Spleen (tissue), 11 donors: ENCODE results near the gene NEDD4L. TPM values are rescaled to one million over a fixed set of nuclear protein-coding genes. Genes with fewer than 3 reads are reported as not detected.

ENCODE experiments used
- DNase-seq: peaks from one replicate; pipeline ENCODE4 v3.0.0-alpha.2; 2020
- H3K27ac ChIP-seq, 8 donors: fragments of 200-600 bp; sonication (generic) in 7 of 8; 1 replicate in 4 of 8; 2 replicates in 4 of 8; pipeline versions ENCODE4 v1.5.0 to v1.8.0; 2016 to 2021; ENCODE audit warnings: inconsistent platforms in 4 of 8, mild to moderate bottlenecking in 4 of 8, moderate library complexity in 1 of 8
- H3K27me3 ChIP-seq, 7 donors: fragments of 200-600 bp; sonication (generic) in 6 of 7; replicated peaks in 1 of 7; 1 replicate in 4 of 7; 2 replicates in 3 of 7; pipeline versions ENCODE4 v1.5.0 to v1.8.0; 2016 to 2021; ENCODE audit warnings: inconsistent platforms in 3 of 7, mild to moderate bottlenecking in 1 of 7
- H3K36me3 ChIP-seq, 6 donors: fragments of 200-600 bp; sonication (generic) in 5 of 6; 1 replicate in 4 of 6; 2 replicates in 2 of 6; pipeline versions ENCODE4 v1.5.0 to v1.8.0; 2016 to 2021; ENCODE audit warnings: inconsistent platforms in 2 of 6
- H3K4me1 ChIP-seq, 6 donors: fragments of 200-600 bp; sonication (generic) in 5 of 6; 1 replicate in 3 of 6; 2 replicates in 3 of 6; pipeline versions ENCODE4 v1.5.0 to v1.8.0; 2016 to 2021; ENCODE audit warnings: inconsistent platforms in 3 of 6
- H3K4me3 ChIP-seq, 8 donors: fragments of 200-600 bp; sonication (generic) in 7 of 8; 1 replicate in 4 of 8; 2 replicates in 4 of 8; pipeline versions ENCODE4 v1.5.0 to v1.8.0; 2016 to 2021; ENCODE audit warnings: inconsistent platforms in 4 of 8, mild to moderate bottlenecking in 4 of 8, moderate library complexity in 2 of 8
- H3K9me3 ChIP-seq, 8 donors: fragments of 200-600 bp; sonication (generic) in 7 of 8; 1 replicate in 4 of 8; 2 replicates in 4 of 8; pipeline versions ENCODE4 v1.5.0 to v1.8.0; 2016 to 2021; ENCODE audit warnings: inconsistent platforms in 4 of 8
- POLR2A ChIP-seq, 3 donors: fragments of 450-650 bp; IDR thresholded peaks; one replicate each; pipeline ENCODE4 v1.5.1; 2017; ENCODE audit warnings: antibody characterized with exemption in 3 of 3, mild to moderate bottlenecking in 1 of 3
- POLR2AphosphoS5 ChIP-seq, 3 donors: sonication (generic); formaldehyde crosslinking; IDR thresholded peaks; one replicate each; pipeline ENCODE4 v1.5.1; 2017; ENCODE audit warnings: antibody characterized with exemption in 3 of 3
- WGBS, 5 donors: extraction: QIAGEN DNeasy Blood & Tissue Kit in 3 of 5; methylation state at CpG; one replicate each; pipeline versions ENCODE4 v1.1.5 to v1.1.7; 2013 to 2018; 5-methylcytosine and 5-hydroxymethylcytosine counted together
- intact Hi-C: fragments of 100-400 bp; cut with DNase I; formaldehyde crosslinking; loops from one replicate; pipeline ENCODE4 v1.15.0; 2023; ENCODE audit warnings: low total_unique reads
- polyA plus RNA-seq, 3 donors: library from polyadenylated mRNA; stranded (reverse); fragments of 200-250 nt; gene quantifications; one replicate each; pipeline ENCODE4 v1.2.1, GENCODE V29; 2013
- total RNA-seq, 7 donors: library from RNA; depleted of rRNA in 3 of 7; stranded (reverse); fragments of >200 nt in 3 of 7; fragmentation: NEBNext Ultra II Directional in 4 of 7; extraction: Animal tissue kit (Norgen Biotek cat#: 25700) in 4 of 7; gene quantifications; one replicate each; pipeline versions ENCODE4 v1.1.0 to v1.2.1, GENCODE V29; 2016 to 2021
- TF ChIP-seq, protein P1 (sequence below), 11 experiments: fragments of 200-600 bp in 7 of 11; fragments of 450-650 bp in 4 of 11; sonication (generic) in 4 of 11; IDR thresholded peaks in 8 of 11; conservative IDR thresholded peaks in 3 of 11; 1 replicate in 7 of 11; 2 replicates in 4 of 11; pipeline versions ENCODE4 v1.4.0 to v1.8.0; 2016 to 2021; ENCODE audit warnings: antibody characterized with exemption in 11 of 11, inconsistent platforms in 4 of 11, mild to moderate bottlenecking in 1 of 11
- donor health status: healthy with polysubstance abuse.
- donor health status: DM: no; HTN: no; CAD: no; lungs with moderate emphysema.
- donor health status: DM: no; HTN: no; CAD: no.
- donor health status: Bipolar disorder and iron deficiency.
- donor health status: healthy.
- donor health status: DM: no; HTN: no; CAD: no.
- donor health status: DM: yes; HTN: yes; CAD: no.

NEDD4L gene
- total and polyA plus RNA-seq, 10 donors: 8.7 to 26.9 (median 18.3) TPM

- H3K9me3 ChIP-seq: no peaks in the 10 kb centered on the region
- no peaks in the 10 kb centered on the region for H3K36me3 ChIP-seq
- intact Hi-C loops: no loop called here
- no peaks in the 10 kb centered on the region for H3K4me1 ChIP-seq
- no peak overlapping the region for H3K4me3 ChIP-seq
- DNase-seq: no peak
- H3K27me3 ChIP-seq: no peaks in the 10 kb centered on the region
- TF ChIP-seq, protein P1, sequence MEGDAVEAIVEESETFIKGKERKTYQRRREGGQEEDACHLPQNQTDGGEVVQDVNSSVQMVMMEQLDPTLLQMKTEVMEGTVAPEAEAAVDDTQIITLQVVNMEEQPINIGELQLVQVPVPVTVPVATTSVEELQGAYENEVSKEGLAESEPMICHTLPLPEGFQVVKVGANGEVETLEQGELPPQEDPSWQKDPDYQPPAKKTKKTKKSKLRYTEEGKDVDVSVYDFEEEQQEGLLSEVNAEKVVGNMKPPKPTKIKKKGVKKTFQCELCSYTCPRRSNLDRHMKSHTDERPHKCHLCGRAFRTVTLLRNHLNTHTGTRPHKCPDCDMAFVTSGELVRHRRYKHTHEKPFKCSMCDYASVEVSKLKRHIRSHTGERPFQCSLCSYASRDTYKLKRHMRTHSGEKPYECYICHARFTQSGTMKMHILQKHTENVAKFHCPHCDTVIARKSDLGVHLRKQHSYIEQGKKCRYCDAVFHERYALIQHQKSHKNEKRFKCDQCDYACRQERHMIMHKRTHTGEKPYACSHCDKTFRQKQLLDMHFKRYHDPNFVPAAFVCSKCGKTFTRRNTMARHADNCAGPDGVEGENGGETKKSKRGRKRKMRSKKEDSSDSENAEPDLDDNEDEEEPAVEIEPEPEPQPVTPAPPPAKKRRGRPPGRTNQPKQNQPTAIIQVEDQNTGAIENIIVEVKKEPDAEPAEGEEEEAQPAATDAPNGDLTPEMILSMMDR (IDR thresholded peaks at IDR 0.05 in 8 of 11, conservative IDR thresholded peaks at IDR 0.05 in 3 of 11): no peak
- no peak for TF ChIP-seq POLR2AphosphoS5 (IDR thresholded peaks at IDR 0.05)
- no peak for TF ChIP-seq POLR2A (IDR thresholded peaks at IDR 0.05)
- WGBS, 5 donors: 83 to 86% (median 85%) methylated on average over 6 of the region's 6 CpGs
- no peak overlapping the region for H3K27ac ChIP-seq
Measured at GRCh38 chr18:58162127-58162526, 118.1 kb downstream of the NEDD4L start.

DNA sequence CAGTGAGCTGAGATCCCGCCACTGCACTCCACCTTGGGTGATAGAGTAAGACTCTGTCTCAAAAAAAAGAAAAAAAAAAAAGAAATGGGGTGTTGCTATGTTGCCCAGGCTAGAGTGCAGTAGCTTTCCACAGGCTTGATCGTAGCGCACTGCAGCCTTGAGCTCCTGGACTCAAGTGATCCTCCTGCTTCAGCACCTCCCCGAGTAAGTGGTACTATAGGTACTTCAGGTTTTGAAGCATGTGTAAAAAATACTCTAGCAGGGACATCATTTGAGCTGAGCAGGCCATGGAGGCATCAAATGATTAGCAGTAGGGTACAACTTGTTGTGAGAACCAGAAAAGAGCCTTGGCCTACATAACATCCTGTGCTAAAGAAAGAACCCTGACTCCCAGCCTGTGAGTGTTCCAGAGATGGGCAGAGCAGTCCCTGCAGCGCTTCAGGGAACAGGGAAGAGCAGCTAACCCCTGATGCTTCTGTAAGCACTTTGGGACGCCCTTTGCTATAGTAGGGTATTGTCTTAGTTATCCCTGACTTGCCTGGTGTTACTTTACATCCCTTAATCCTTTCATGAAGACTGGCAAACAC, 119.1 kb downstream of the NEDD4L start:
- intact Hi-C loops: no loop called here
- Histone ChIP-seq H3K27ac (no peak overlapping the region), H3K36me3 (no peaks in the 10 kb centered on the region), H3K9me3 (no peaks in the 10 kb centered on the region), H3K4me3 (no peak overlapping the region), H3K27me3 (no peaks in the 10 kb centered on the region), H3K4me1 (no peaks in the 10 kb centered on the region)
- no peak for TF ChIP-seq POLR2A (IDR thresholded peaks at IDR 0.05)
- TF ChIP-seq POLR2AphosphoS5 (IDR thresholded peaks at IDR 0.05): no peak
- TF ChIP-seq, protein P1 (IDR thresholded peaks at IDR 0.05 in 8 of 11, conservative IDR thresholded peaks at IDR 0.05 in 3 of 11): no peak
- no peak for DNase-seq
- WGBS, 5 donors: 88 to 97% (median 93%) methylated on average over 6 of the region's 6 CpGs

- intact Hi-C loops: no loop called here
- Histone ChIP-seq H3K27ac (no peak overlapping the region), H3K4me3 (no peak overlapping the region), H3K27me3 (no peaks in the 10 kb centered on the region), H3K9me3 (no peaks in the 10 kb centered on the region), H3K4me1 (no peaks in the 10 kb centered on the region), H3K36me3 (peaks cover 0 to 4% (median 0%) of the 10 kb centered on the region in 6 donors)
- TF ChIP-seq, protein P1 (IDR thresholded peaks at IDR 0.05 in 8 of 11, conservative IDR thresholded peaks at IDR 0.05 in 3 of 11): no peak
- TF ChIP-seq POLR2AphosphoS5 (IDR thresholded peaks at IDR 0.05) (no peak), POLR2A (IDR thresholded peaks at IDR 0.05) (no peak)
- DNase-seq: no peak
- 77 to 95% (median 90%) methylated on average over 4 of the region's 4 CpGs for WGBS, 5 donors
Measured at GRCh38 chr18:58166278-58166844, 122.3 kb downstream of the NEDD4L start.

GRCh38 chr18:58167073-58167472, 123.0 kb downstream of the NEDD4L start:
- Histone ChIP-seq H3K27ac (no peak overlapping the region), H3K36me3 (peaks cover 0 to 4% (median 0%) of the 10 kb centered on the region in 6 donors), H3K4me1 (no peaks in the 10 kb centered on the region), H3K9me3 (no peaks in the 10 kb centered on the region), H3K4me3 (no peak overlapping the region), H3K27me3 (no peaks in the 10 kb centered on the region)
- WGBS, 5 donors: 79 to 100% (median 88%) methylated on average over 1 of the region's 1 CpG
- intact Hi-C loops: no loop called here
- no peak for DNase-seq
- TF ChIP-seq POLR2A (IDR thresholded peaks at IDR 0.05) (no peak), POLR2AphosphoS5 (IDR thresholded peaks at IDR 0.05) (no peak)
- TF ChIP-seq, protein P1 (IDR thresholded peaks at IDR 0.05 in 8 of 11, conservative IDR thresholded peaks at IDR 0.05 in 3 of 11): no peak
